Upper lobe of left lung (tissue), 4 donors: ENCODE results near the gene SLC25A1.

ENCODE experiments used
- EP300 ChIP-seq, 4 donors: sonication (generic); formaldehyde crosslinking; IDR thresholded peaks; one replicate each; pipeline ENCODE4 v1.5.1; 2017; ENCODE audit warnings: antibody characterized with exemption in 4 of 4, control low read depth in 2 of 4
- POLR2A ChIP-seq, 4 donors: fragments of 450-650 bp; IDR thresholded peaks; one replicate each; pipeline ENCODE4 v1.5.1; 2016 to 2017; ENCODE audit warnings: antibody characterized with exemption in 4 of 4, mild to moderate bottlenecking in 2 of 4
- POLR2AphosphoS5 ChIP-seq, 2 donors: sonication (generic); formaldehyde crosslinking; IDR thresholded peaks; one replicate each; pipeline ENCODE4 v1.5.1; 2017; ENCODE audit warnings: antibody characterized with exemption in 2 of 2
- TF ChIP-seq, protein P1 (sequence below), 6 experiments: fragments of 450-650 bp in 4 of 6; fragments of 200-600 bp in 2 of 6; sonication (generic) in 2 of 6; IDR thresholded peaks; one replicate each; pipeline ENCODE4 v1.5.1; 2016 to 2019; ENCODE audit warnings: antibody characterized with exemption in 6 of 6

DNA sequence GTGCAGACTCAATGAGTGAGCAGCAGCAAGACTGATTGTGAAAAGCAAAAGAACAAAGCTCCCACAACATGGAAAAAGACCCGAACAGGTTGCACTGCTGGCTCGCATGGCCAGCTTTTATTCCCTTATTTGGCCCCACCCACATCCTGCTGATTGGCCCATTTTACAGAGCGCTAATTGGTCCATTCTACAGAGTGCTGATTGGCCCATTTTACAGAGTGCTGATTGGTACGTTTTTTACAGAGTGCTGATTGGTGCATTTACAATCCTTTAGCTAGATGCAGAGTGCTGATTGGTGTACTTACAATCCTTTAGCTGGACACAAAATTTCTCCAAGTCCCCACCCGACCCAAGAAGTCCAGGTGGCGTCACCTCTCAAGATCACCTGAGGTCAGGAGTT, 15.3 kb upstream of the SLC25A1 start:
- TF ChIP-seq POLR2A (IDR thresholded peaks at IDR 0.05) (no peak), POLR2AphosphoS5 (IDR thresholded peaks at IDR 0.05) (no peak), EP300 (IDR thresholded peaks at IDR 0.05) (no peak)
- TF ChIP-seq, protein P1, sequence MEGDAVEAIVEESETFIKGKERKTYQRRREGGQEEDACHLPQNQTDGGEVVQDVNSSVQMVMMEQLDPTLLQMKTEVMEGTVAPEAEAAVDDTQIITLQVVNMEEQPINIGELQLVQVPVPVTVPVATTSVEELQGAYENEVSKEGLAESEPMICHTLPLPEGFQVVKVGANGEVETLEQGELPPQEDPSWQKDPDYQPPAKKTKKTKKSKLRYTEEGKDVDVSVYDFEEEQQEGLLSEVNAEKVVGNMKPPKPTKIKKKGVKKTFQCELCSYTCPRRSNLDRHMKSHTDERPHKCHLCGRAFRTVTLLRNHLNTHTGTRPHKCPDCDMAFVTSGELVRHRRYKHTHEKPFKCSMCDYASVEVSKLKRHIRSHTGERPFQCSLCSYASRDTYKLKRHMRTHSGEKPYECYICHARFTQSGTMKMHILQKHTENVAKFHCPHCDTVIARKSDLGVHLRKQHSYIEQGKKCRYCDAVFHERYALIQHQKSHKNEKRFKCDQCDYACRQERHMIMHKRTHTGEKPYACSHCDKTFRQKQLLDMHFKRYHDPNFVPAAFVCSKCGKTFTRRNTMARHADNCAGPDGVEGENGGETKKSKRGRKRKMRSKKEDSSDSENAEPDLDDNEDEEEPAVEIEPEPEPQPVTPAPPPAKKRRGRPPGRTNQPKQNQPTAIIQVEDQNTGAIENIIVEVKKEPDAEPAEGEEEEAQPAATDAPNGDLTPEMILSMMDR (IDR thresholded peaks at IDR 0.05) = no peak
